Measurements from ENCODE around the gene IGF2R.

IGF2R gene

DNA sequence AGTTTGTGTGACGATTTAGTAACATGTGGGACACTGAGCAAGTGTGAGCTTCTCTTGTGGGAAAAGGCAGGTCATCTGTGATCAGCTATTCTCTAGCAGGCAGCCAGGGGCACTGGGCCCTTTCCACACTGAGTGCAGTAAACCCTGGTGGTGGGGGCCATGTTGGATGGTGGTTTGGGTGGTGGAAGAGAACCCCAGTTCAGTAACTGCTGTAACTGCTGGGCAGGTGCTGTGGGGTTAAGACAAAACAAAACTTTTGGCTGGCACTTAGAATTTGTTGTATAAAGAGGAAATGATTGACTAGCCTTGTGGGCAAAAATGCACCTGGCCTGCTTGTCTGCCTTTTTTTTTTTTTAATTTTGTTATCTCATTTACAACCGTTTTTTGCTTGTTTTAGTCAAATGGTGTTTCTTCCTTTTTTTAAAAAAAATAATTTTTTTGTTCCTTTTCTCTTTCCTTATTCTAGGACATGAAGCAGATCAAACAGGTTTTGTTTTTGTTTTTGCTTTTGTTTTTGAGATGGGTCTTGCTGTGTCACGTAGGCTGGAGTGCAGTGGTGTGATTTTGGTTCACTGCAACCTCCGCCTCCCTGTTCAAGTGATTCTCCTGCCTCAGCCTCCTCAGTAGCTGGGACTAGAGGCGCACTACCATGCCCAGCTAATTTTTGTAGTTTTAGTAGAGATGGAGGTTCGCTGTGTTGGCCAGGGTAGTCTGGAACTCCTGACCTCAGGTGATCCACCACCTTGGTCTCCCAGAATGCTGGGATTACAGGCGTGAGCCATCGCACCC, 59.8 kb downstream of the IGF2R start:
- no peak for DNase-seq

DNA sequence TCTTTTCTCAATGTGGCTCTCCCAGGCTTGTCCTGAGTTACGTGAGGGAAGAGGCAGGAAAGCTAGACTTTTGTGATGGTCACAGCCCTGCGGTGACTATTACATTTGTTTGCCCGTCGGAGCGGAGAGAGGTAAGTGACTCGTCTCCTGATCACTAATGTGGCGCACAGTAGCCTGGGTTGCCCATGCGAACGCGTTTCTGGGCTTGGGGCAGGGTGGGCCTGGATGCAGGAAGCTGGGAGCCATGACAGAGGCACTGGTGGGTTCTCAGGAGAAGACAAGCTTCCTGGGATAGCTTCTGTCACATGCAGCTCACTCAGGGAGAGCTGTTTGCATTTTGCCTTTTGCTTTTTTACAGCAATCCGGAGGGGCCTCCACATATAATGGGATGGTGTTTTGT, 60.6 kb downstream of the IGF2R start:
- DNase-seq, result no peak

DNA sequence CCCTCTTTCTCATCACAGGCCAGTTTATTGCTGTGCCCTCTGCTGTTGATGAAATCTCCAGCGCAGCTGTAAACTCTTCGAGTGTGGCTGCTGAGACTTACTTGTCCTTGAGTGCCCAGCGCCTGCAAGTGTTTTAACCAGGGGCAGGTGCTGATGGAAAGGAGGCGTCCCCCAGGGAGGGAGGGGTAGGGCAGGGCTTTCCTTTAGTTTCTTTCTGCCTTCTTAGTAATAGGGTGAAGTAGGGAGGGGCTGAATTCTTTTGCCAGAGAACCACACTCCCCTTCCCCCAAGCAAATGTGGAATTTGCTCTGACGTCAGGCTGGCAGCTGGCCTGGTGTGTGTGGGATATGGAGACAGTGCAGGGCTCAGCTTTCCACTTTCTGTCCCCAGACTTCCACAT, 61.2 kb downstream of the IGF2R start:
- no peak for DNase-seq

DNA sequence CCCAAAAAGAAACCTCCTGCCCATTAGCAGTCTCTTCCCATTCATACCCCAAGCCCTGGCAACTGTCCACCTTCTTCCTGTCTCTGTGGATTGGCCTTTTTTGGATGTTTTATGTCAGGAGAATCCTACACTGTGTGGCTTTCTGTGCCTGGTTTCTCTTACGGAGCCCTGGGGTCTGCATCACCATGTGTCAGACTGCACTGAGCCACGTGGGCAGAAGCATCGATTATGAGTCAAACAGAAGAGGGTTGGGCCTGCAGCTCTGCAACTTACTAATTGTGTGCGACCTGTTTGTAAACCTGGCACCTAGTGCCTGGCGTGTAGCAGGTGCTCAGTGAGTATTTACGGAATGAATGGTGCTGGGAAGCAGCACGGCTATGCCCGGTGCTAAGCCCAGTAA, 62.6 kb downstream of the IGF2R start:
- DNase-seq, result no peak

DNA sequence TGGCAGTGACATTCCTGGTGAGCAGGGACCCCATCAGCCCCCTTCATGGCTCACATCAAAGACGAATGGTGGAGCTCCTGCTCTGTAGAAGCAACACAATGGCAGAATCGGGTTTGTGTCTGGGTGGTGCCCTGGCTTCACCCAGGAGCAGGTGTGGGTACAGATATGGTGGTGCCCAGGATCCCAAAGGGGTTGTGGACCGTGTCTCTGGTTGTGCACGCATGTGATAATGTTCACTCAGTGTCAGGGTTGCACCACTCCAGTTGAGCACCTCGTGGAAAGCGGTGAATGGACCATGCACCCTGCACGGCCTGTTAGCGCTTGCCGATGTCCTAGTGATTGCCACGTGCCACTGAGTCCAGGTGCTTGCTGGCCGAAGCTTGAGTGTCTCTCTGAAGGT, 63.0 kb downstream of the IGF2R start:
- no peak for DNase-seq

DNA sequence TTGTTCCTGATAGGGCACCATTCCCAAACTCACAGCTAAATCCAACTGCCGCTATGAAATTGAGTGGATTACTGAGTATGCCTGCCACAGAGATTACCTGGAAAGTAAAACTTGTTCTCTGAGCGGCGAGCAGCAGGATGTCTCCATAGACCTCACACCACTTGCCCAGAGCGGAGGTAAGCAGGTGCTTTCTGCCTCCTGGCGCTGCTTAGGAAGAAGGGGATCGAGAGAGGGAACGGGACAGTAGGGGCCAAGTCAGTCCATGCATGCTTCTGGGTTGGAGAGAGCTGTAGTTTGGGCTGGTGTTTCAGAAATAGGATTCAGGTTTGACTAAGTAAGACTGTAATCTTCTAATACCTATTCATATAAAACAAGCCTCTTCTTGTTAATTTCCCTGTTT, 63.7 kb downstream of the IGF2R start:
- DNase-seq, result no peak

DNA sequence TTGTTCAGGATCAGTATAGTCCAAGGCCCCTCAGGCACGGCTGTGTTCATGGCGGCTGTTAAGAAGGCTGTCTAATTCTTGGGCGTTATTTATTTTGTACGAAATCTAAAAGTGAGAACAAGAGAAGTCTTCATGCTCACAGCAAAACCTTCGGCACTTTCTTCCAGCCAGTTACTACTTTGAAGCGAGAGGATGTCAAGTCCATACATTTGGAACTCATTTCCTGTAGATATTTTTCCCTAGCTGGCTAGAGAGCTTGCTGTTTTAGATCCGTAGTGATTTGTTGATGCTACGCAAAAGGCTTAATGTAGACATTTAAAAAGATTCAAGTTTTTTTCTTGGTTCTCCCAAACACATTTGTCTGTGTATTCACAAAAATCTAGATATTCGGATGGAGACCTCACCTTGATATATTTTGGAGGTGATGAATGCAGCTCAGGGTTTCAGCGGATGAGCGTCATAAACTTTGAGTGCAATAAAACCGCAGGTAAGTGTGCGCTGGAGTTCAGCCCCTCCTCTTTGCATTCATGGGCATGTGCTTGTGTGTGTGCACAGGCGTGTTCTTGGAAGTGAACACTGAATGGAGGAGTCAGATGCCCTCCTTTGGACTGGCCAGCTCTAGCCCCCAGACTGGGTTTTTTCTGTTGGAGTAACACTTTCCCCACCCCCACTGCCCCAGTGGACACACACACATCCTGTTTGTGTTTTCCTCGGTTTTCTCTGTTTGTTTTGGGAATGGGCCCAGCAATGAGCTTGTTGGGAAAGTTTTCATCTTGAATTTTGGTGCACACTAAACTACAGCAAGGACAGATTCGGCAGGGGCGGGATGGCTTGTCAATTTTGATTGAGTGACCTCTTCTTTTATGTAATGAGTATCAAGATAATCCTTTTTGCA, 65.4 kb downstream of the IGF2R start:
- DNase-seq, result no peak

DNA sequence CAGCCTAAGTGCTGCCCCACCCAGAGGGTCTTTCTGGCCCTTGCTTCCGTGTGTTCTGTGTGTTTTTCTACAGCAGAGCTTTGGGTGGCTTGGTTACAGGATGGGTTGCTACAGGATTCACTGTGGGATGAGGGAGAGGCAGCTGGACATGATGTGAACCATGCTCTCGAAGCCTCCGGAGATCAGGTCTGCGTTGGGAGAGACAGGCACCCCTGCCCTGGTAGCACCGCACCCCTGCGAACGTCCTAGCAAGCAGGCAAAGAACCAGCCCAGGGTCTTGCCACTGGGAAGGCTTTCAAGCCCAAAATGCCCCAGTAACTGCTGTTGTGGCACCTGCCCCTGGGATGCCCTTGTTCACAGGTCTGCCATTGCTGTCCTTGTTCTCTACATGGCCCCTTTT, 66.4 kb downstream of the IGF2R start:
- DNase-seq, result no peak

DNA sequence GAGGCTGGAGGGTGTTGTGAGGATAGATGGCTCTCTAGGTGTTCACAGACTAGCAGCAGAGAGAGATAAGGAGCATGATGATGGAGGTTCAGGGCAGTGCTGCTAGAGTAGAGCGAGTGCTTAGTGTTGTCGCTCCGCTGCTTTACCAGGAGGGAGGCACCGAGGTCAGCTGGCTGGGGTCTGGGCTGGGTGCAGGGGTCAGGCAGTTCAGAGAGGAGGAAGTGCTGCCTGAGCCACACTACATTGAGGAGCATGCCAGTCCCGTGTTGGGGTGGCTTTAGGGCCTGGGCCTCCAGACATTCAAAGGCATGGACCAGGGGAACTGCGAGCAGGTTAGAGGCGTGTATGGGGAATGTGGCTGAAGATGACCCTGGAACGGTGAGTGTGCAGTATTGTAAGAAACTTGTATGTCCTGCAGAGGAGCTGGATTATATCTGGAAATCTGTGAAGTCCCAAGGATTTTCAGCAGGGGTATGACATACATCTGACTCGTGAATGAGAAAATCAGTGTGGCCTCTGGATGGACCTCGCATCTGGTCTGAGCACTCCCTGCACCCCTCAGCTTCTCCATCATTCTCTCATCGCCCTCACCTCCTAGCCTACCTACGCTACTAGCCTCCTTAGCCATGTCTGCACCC, 66.9 kb downstream of the IGF2R start:
- DNase-seq, result no peak

DNA sequence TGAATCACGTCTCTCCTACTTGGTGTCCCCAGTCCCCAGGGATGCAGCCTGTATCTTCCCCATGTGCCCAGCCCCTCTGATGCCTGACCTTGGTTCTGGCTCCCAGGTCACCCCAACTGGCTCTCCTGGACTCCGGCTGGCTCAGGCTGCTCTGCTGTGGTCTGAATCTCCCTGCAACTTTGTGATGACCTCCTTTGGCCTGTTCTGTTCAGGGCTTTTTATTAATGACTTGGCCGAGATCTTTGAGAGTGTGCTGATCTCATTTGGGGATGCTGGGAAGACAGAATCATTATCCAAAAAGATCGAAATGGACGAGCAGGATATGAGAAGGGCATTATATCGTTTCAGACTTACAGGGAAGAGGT, 67.4 kb downstream of the IGF2R start:
- no peak for DNase-seq

DNA sequence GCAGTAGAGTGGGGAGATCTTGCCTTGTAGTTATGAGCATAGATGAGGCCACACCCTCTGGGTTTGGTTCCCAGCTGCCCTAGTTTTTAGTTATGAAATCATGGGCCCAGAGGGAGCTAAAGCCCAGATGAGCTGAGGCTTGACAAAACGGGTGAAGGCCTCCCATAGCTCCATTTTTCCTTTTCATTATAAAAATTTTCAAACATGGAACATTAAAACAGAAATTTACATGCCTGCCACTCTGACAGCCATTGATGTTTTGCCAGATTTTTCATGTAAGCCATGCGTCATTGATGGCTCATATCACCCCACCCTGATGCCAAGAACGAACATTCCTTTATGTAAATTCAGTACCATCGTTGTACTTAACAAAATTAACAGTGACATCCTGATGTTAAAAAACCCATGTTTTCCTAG, 67.9 kb downstream of the IGF2R start:
- no peak for DNase-seq

DNA sequence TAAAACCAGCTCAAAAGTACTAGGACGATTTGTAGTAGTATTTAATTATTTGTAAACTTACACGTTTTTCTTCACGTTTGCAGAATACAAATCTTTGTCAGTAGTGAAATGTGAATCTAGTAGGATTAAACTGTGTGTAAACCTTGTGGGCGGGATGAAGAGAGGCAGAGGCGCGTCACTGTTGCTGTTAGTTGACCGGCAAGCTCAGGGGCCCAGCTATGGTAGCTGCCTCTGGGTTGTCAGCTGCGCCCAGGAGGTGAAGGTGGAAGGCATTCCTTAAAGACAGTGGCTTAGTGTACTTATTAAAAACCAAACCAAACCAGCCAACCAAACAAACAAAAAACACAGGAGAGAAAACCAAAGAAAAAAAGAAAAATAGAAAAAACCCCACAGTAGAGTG, 69.6 kb downstream of the IGF2R start:
- no peak for DNase-seq

DNA sequence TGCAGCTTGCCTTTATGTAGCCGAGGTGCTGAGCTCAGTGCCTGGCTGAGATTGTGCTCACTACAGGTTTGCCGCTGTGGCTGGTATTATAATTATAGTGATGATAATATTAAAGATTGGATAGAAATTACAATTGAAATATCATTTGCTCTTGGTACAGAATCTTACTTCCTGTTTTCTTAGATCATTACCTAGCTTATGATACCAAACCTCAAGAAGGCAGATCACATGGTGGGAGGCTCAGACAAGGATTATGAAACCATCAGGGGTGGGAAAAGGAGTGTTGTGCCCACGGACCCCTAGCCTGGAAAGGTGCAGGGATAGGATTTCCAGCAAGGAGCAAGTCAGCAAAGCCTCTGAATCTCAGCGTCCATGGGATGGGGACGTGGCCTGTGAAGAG, 70.6 kb downstream of the IGF2R start:
- DNase-seq, result no peak

DNA sequence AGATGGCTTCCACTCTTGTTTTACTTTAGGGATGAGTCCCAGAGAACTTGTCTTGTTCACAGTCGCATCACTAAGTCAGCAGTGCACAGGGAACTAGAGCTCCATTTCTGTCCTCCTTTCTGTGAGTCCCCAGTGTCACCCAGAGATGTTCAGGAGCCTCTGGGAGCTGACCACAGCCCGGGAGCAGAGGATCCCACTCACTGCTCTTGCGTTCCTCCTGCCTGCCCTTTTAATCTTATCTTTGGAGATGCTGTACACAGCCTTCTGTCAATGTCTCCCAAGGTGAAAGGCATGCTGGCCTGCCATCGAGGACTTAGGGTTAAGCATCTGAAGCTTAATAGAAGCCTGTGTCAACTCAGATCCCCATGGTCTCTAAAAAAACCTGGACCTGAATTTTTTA, 71.2 kb downstream of the IGF2R start:
- DNase-seq, result no peak

DNA sequence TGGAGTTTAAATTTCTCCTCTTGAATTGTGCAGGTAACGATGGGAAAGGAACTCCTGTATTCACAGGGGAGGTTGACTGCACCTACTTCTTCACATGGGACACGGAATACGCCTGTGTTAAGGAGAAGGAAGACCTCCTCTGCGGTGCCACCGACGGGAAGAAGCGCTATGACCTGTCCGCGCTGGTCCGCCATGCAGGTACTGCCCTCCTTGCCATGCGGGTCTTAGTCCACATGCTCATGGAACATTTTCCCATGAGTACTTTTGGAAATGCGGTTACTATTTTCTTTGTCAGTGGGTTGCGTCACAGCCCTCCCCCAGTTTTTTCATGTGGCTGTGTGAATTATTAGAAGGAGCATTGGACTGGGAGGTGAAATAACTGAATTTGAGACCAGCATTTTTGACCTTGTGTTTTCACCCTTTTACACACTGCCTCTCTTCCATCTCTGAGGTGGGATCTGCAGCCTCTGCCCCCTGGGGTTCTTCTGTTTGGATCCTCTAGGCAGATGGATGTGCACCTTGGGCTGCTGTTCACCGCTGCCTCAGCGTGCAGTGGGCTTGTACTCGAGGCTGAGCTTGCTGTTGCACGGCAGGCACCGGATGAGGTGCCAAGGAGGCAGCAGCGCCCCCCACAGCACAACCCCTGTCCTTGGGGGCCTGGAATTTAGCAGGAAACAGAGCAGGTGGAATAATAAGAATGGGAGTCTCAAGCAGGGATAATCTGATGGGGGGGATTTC, 71.8 kb downstream of the IGF2R start:
- no peak for DNase-seq

DNA sequence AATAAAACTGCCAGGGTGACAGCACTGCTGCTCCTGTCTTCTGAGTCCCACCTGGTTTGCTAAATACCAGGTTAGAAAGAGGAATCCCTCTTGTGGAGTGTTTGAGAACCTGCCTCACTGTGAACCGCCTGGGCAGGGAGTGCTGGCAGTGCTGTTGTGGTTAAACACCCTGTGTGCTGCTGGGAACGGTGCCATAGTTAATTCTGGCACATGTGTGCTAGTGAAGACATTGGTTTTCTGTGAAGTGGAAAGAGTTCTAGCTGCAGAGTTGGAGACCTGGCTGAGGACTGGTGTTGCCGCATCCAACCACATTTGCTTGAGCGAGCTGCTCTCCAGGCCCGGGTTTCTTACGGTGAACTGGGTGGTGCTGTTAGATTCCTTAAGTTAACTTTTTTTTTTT, 72.7 kb downstream of the IGF2R start:
- DNase-seq, result no peak

DNA sequence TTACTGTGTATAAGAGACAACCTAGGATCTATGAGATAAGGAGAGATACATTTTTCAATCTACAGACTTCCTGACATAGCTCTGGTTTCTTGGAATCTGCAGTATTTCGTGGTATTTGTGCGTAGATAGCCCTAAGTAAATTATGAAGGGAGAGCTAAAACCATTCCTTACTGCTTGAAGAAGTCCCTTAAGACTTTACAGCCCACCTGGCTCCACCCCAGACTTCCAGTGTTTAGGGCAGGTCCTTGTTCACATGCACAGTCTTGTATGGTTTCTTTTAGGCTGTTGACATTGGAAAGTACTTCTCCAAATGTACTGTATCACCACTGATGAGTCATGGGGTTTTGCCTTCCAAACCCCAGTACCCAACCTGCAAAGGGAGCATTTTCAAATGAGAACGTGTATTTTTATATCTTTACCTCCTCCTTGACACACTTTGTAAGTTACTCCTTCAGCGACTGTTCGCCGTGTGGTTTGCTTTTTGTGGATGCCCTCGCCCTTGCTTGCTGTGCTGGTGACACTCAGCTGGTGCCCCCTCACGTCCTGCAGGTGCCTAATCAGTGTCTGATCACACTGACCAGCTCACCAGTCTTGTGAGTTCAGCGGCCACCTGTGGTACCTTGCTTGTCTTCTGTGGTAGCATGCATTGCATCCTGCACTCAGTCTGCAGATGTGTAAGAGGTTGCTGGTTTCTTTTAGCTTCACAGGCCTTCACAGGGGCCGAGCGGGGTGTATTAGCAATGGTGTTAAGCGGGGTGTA, 73.3 kb downstream of the IGF2R start:
- no peak for DNase-seq

DNA sequence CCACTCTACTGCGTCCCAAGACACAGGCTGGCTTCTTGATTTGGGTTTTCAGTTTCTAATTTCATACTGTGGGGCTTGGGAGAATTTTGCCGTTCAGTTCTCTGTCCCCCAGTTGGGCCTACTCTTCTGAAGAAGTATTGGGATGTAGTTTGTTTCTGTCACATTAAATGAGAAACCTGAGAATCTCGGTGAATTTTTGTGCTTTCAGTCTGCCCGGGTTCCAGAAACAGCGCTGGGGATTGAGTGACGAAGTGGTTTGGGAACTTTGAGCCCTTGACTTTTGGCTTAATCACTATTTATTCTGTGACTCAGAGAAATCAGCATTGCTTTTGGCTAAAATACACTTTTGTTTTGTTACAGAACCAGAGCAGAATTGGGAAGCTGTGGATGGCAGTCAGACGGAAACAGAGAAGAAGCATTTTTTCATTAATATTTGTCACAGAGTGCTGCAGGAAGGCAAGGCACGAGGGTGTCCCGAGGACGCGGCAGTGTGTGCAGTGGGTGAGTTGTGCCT, 74.0 kb downstream of the IGF2R start:
- no peak for DNase-seq

DNA sequence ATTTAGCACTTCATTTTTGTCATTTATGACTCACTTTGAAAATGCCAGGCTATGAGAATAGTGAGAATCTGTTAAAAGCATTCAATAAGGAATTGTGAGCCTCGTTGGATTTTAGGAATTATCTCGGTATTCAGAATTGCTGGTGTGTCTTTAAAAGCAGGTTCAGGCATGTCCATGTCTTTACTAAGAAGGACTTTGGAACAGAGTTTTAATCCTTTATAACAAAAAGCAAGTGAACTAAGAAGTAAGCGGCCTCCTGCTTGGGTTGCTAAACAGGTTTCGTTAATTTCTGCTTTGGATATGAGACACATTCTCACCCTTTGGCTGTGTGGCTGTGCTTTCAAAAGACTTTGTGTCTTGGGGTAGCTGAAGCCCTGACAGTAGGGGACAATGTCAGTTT, 74.9 kb downstream of the IGF2R start:
- DNase-seq, result no peak

DNA sequence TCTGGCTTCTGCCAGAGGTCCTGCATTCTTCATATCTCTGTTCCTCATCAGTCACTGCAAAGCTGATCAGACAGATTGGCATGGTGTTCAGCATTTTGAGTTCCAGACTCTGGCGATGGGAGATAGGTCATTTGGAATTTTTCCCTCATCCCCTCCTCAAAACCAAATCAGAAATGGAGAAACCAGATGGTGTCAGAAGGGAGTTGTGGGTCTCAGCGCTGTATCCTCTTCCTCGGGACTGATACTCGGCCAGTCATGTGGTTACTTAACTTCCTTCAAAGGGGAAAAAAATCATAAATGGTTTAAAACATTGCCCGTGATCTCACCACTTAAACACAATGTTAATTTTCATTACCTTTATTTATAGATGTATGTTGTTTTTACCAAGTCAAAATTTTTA, 75.8 kb downstream of the IGF2R start:
- DNase-seq, result no peak

DNA sequence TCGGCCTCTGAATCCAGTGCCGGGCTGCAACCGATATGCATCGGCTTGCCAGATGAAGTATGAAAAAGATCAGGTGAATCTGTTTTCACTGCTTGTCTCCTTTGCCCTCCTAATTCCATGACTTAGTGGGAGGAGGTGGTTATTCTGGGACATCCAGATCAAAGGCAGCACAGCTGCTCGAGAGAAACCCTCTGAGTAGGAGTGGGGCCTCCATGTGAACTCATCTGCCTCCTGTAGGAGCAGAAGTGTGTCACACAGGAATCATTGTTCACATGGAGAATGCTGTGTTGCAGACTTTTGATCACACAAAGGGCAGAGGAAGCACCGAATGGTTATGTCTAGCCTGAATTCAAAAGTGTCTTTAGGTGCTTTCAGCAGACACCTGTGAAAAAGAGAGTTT, 79.6 kb downstream of the IGF2R start:
- DNase-seq, result no peak

DNA sequence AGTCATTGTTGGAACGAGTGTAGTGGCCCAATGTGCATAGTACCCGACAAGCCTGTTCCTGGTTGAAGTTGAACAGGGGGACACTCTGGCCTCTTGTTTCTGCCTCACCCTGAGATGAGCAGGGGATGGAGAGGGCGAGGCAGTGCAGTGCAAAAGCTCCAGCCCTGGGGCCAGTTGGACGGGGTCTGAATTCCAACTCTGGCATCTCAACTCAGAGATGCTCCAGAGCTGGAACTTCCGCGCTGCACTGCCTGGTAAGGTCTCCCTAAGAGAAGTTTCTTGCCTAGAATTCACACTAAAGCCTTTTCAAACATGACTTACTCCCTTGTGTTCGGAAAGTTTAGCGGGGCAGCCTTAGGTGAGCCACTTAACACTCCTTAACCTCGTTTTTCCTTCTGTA, 80.5 kb downstream of the IGF2R start:
- DNase-seq, result no peak

All from activated naive CD4-positive, alpha-beta T cell treated with anti-CD3 and anti-CD28 coated beads, Interleukin-2, amount 50 U/mL, for 16 hours (primary cell).